ENCODE measurements around the gene FNDC5.

DNA sequence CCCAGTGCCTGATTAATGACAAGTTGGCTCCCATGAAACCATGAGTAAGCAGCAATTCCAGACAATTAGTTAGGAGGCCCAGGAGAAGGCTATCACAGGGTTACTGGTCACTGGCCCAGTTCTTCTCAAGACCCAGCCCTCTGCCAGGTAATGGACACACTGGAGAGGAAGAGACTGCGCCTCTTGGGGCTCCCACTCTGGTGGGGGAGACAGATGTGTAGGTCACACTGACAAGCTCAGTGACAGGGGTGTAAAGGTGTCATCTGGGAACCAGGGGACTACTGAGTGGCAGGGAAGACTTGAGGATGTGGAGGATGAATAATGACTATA, 20.5 kb upstream of the FNDC5 start:
- TF ChIP-seq EZH2 (IDR thresholded peaks at IDR 0.05; ENCODE audit: insufficient read depth, poor library complexity, severe bottlenecking), result no peak
- TF ChIP-seq EZH2phosphoT487 (IDR thresholded peaks at IDR 0.05; ENCODE audit: insufficient read depth, low read depth), result no peak
